Body of pancreas (tissue), 4 donors: Measurements from ENCODE around the gene OR5W2.

ENCODE experiments used
- POLR2A ChIP-seq, 3 donors: fragments of 450-650 bp; IDR thresholded peaks; one replicate each; pipeline ENCODE4 v1.6.1; 2016; ENCODE audit warnings: antibody characterized with exemption in 3 of 3, mild to moderate bottlenecking in 2 of 3
- TF ChIP-seq, protein P1 (sequence below), 7 experiments: fragments of 450-650 bp in 4 of 7; fragments of 200-600 bp in 3 of 7; sonication (generic) in 3 of 7; IDR thresholded peaks; one replicate each; pipeline ENCODE4 v1.5.1; 2016 to 2019; ENCODE audit warnings: antibody characterized with exemption in 7 of 7

DNA sequence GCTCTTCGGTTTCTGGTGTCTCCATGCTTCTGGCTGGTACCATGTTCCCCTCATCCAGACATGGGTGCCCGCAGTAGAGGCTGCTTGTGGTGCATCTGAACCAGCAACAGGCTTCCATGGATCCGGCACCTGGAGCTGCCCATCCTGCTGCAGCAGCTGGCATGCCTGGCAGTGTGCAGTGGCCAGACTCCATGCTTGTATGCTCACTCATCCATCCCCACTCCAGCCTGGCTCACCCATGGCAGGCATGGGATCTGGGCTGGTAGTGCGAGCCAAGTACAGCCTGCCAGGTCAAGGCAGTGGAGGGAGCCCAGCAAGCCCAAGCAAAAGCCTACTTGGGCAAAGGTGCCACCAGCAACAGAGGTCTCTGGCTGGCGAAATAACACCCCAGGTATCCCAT lies 6.2 kb upstream of the OR5W2 start:
- TF ChIP-seq, protein P1, sequence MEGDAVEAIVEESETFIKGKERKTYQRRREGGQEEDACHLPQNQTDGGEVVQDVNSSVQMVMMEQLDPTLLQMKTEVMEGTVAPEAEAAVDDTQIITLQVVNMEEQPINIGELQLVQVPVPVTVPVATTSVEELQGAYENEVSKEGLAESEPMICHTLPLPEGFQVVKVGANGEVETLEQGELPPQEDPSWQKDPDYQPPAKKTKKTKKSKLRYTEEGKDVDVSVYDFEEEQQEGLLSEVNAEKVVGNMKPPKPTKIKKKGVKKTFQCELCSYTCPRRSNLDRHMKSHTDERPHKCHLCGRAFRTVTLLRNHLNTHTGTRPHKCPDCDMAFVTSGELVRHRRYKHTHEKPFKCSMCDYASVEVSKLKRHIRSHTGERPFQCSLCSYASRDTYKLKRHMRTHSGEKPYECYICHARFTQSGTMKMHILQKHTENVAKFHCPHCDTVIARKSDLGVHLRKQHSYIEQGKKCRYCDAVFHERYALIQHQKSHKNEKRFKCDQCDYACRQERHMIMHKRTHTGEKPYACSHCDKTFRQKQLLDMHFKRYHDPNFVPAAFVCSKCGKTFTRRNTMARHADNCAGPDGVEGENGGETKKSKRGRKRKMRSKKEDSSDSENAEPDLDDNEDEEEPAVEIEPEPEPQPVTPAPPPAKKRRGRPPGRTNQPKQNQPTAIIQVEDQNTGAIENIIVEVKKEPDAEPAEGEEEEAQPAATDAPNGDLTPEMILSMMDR (IDR thresholded peaks at IDR 0.05) = no peak
- TF ChIP-seq POLR2A (IDR thresholded peaks at IDR 0.05) = no peak
